ENCODE data around the gene FTO. TPM values are rescaled to one million over a fixed set of nuclear protein-coding genes. Genes with fewer than 3 reads are reported as not detected.

The FTO gene
- total and polyA plus RNA-seq, 2 of the 13 experiments (the other 11 are each of a cell fraction or from before 2014, with no cell fraction given), result 41.6 to 55.8 TPM

DNA sequence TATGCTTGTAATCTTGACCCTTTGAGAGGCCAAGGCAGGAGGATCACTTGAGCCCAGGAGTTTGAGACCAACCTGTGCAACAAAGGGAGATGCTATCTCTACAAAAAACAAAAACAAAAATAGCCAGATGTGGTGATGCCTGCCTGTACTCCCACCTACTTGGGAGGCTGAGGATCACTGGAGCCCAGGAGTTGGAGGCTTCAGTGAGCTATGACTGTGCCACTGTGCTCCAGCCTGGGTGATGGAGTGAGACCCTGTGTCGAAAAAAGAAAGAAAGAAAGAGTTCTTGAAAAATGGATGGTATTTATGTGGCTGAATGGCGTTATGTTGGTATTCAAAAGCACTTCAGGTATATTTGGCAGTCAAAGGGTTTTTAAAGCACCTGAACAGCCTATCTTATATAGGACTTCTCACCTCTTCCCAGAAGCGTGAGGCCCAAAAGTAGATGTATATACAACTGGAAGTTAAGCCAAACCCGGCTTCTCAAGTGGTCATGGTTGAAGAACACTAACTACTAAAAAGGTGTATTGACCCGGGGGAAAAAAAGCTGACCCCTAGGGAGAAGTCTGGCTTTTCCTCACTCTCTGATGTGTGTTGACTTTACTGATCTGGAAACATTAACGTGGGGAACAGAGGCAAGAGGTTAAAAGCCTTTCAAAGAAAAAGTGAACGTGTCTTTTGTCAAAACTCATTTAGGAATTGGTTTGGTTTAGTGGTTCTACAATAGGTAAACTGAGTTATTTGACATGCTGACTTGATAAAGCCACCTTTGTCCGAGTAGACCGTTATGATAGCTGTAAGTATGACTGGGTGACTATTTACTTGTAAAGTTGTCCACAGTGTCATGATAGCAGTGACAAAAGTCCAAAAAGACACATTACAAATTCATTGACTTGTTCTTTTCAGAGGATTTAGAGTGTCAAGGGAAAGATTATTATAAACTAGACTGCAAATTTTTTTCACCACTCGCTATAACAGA lies 399.2 kb downstream of the FTO start (continued):
- TF ChIP-seq, protein P1, sequence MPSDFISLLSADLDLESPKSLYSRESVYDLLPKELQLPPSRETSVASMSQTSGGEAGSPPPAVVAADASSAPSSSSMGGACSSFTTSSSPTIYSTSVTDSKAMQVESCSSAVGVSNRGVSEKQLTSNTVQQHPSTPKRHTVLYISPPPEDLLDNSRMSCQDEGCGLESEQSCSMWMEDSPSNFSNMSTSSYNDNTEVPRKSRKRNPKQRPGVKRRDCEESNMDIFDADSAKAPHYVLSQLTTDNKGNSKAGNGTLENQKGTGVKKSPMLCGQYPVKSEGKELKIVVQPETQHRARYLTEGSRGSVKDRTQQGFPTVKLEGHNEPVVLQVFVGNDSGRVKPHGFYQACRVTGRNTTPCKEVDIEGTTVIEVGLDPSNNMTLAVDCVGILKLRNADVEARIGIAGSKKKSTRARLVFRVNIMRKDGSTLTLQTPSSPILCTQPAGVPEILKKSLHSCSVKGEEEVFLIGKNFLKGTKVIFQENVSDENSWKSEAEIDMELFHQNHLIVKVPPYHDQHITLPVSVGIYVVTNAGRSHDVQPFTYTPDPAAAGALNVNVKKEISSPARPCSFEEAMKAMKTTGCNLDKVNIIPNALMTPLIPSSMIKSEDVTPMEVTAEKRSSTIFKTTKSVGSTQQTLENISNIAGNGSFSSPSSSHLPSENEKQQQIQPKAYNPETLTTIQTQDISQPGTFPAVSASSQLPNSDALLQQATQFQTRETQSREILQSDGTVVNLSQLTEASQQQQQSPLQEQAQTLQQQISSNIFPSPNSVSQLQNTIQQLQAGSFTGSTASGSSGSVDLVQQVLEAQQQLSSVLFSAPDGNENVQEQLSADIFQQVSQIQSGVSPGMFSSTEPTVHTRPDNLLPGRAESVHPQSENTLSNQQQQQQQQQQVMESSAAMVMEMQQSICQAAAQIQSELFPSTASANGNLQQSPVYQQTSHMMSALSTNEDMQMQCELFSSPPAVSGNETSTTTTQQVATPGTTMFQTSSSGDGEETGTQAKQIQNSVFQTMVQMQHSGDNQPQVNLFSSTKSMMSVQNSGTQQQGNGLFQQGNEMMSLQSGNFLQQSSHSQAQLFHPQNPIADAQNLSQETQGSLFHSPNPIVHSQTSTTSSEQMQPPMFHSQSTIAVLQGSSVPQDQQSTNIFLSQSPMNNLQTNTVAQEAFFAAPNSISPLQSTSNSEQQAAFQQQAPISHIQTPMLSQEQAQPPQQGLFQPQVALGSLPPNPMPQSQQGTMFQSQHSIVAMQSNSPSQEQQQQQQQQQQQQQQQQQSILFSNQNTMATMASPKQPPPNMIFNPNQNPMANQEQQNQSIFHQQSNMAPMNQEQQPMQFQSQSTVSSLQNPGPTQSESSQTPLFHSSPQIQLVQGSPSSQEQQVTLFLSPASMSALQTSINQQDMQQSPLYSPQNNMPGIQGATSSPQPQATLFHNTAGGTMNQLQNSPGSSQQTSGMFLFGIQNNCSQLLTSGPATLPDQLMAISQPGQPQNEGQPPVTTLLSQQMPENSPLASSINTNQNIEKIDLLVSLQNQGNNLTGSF (CRISPR knock-in tag; IDR thresholded peaks at IDR 0.05), result no peak
- TF ChIP-seq ZFX (CRISPR knock-in tag; IDR thresholded peaks at IDR 0.05; ENCODE audit: low read depth) (peak; percentile 42; the same call in 1 of the 2 replicates), ZNF234 (CRISPR knock-in tag; conservative IDR thresholded peaks at IDR 0.05) (no peak), ZNF253 (CRISPR knock-in tag; IDR thresholded peaks at IDR 0.05; ENCODE audit: borderline replicate concordance) (no peak)
- TF ChIP-seq, protein P2, sequence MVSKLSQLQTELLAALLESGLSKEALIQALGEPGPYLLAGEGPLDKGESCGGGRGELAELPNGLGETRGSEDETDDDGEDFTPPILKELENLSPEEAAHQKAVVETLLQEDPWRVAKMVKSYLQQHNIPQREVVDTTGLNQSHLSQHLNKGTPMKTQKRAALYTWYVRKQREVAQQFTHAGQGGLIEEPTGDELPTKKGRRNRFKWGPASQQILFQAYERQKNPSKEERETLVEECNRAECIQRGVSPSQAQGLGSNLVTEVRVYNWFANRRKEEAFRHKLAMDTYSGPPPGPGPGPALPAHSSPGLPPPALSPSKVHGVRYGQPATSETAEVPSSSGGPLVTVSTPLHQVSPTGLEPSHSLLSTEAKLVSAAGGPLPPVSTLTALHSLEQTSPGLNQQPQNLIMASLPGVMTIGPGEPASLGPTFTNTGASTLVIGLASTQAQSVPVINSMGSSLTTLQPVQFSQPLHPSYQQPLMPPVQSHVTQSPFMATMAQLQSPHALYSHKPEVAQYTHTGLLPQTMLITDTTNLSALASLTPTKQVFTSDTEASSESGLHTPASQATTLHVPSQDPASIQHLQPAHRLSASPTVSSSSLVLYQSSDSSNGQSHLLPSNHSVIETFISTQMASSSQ (IDR thresholded peaks at IDR 0.05; ENCODE audit: low read depth), result peak; percentile 94
- TF ChIP-seq, protein P2 (CRISPR knock-in tag; IDR thresholded peaks at IDR 0.05; ENCODE audit: borderline replicate concordance), result peak; percentile 93
- TF ChIP-seq, protein P3, sequence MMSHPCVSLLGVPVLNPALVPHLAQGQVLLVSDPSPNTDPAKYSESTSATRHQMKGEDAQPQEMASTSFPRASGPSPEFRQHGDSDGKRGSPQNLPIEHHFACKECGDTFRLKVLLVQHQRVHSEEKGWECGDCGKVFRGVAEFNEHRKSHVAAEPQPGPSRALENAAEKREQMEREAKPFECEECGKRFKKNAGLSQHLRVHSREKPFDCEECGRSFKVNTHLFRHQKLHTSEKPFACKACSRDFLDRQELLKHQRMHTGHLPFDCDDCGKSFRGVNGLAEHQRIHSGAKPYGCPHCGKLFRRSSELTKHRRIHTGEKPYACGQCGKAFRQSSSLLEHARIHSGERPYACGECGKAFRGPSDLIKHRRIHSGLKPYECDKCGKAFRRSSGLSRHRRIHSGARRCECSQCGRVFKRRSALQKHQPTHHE (CRISPR knock-in tag; IDR thresholded peaks at IDR 0.05; ENCODE audit: borderline replicate concordance), result no peak
